Skin epidermis (tissue), 12 donors: Measurements from ENCODE around the gene TNFRSF11A.

ENCODE experiments used
- H3K27ac ChIP-seq, 21 experiments: fragments of 200-600 bp; sonication (generic) in 11 of 21; one replicate each; pipeline ENCODE4 v1.5.0; 2020; ENCODE audit warnings: mild to moderate bottlenecking in 3 of 21, inconsistent platforms in 2 of 21, moderate library complexity in 2 of 21
- H3K4me3 ChIP-seq, 7 experiments: fragments of 200-600 bp; sonication (generic) in 2 of 7; one replicate each; pipeline ENCODE4 v1.5.0; 2020; ENCODE audit warnings: inconsistent platforms in 2 of 7, mild to moderate bottlenecking in 2 of 7, moderate library complexity in 1 of 7

Gene TNFRSF11A

DNA sequence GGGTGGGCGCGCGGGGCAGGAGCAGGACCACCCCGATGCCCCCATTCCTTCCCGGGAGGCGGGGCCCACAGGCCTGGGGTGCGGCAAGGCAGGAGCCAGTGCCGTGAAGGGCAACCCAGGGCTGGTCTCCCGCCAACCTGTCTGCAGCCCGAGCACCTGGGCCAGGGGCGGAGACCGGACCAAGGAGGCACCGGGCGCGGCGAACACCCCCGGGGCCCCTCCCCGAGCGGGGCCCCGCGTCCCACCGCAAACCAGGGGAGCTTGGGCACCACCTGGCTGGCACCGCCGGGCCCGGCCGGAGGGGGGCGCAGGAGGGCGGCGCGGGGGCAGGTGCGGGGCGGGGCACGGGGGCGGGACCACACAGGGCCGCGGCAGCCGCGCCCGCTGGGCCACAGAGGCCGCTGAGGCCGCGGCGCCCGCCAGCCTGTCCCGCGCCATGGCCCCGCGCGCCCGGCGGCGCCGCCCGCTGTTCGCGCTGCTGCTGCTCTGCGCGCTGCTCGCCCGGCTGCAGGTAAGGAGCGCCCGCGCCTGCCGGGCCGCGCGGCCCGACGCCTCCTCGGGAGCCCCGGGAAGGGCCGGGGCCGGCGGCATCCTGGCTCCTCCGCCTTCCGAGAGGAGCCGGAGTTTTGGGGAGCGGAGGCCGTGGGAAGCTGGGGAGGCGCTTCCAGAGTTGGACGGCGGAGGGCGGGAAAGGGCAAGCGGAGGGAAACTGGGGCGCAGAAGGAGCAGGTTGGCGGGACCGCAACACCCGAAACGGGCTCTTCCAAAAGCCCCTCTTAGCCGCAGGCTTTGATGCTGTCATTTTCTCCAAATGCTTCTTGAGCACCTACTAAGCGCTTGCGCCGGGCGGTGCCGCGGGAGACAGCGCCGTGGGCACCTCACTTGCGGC lies at the start of gene TNFRSF11A:
Gene TNFRSF11A, plus strand, starts transcription at position 394 of the 889 bp plus-strand sequence. Its CDS starts 43 bp downstream, at position 437.
- H3K27ac ChIP-seq = peak within 1 kb of the TSS in 5 of 21 experiments; percentile 2 to 61 (median 30)

GRCh38 chr18:62277045-62277444 lies 48.1 kb upstream of the TNFRSF11A start:
- Histone ChIP-seq H3K4me3 (no peak overlapping the region), H3K27ac (no peak overlapping the region)

More for the DNA sequence above, at the start of gene TNFRSF11A:
- H3K4me3 ChIP-seq = peak within 1 kb of the TSS; percentile 42 to 57 (median 45)

- Histone ChIP-seq H3K4me3 (no peak overlapping the region), H3K27ac (no peak overlapping the region)
These were observed 45.5 kb upstream of the TNFRSF11A start for GRCh38 chr18:62279561-62279960.

GRCh38 chr18:62280058-62280457 lies 45.1 kb upstream of the TNFRSF11A start:
- H3K27ac ChIP-seq = no peak overlapping the region

GRCh38 chr18:62280786-62281185 lies 44.3 kb upstream of the TNFRSF11A start:
- Histone ChIP-seq H3K27ac (peak overlapping the region in 5 of 21 experiments; percentile 8 to 63 (median 36)), H3K4me3 (no peak overlapping the region)

More at GRCh38 chr18:62280058-62280457, 45.1 kb upstream of the TNFRSF11A start:
- H3K4me3 ChIP-seq = no peak overlapping the region

- no peak overlapping the region for H3K4me3 ChIP-seq
- H3K27ac ChIP-seq = peak overlapping the region in 5 of 21 experiments; percentile 11 to 63 (median 45)
These were observed 43.4 kb upstream of the TNFRSF11A start for GRCh38 chr18:62281684-62282083.

DNA sequence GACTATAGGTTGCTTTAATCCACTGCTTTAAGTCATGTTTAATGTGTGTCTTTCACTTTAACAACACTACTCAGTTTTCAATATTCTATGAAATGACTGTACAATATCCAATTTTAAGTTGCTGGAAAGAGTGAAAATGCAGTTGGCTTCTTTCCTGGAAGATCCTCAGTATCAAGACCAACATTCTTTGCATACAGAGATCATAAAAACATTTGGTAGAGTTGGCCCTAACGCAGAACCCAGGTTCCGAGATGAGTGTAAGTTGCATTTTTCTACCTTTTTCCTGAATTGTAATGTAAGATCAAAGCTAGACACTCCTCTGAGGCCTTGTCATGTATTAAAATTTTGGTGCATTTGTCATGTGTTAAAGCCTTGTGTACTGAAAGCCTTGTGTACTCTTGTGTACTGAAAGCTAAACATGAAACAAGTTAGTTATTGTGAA lies 42.9 kb upstream of the TNFRSF11A start:
- Histone ChIP-seq H3K27ac (peak overlapping the region in 6 of 21 experiments; percentile 11 to 63 (median 32)), H3K4me3 (no peak overlapping the region)

DNA sequence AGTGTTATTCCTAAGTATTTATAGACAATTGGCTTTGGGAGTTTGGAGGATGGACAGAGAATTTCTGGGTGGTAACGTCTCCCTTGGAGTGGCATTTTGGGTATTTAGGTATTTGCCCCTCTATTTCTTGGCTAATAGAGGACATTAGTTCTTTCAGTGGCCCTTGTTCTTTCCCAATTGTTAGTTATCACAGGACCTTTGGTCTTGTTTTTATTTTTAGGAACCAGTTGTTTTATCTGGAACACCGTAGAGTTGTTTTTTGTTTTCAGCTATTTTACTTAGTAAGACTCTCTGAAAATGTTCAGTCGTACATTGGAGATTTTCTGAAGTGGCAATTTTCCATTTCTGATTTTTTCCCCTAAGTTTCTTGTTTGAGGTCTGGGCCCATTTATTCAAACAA lies 40.5 kb upstream of the TNFRSF11A start:
- Histone ChIP-seq H3K27ac (no peak overlapping the region), H3K4me3 (no peak overlapping the region)

DNA sequence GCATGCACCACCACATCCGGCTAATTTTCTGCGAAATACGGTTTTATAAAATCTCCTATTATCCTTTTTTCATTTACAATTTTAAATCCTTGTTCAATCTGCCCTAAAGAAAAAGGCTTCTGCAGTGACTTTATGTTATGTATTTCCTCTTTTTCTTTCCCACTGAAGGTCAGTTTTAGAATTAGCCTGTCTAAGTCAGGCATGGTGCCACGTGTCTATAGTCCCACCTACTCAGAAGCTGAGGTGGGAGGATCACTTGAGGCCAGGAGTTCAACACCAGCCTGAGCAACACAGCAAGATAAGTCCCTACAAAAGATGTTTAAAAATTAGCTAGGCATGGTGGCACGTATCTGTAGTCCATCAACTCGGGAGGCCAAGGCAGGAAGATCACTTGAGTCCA lies 39.8 kb upstream of the TNFRSF11A start:
- Histone ChIP-seq H3K4me3 (no peak overlapping the region), H3K27ac (no peak overlapping the region)

DNA sequence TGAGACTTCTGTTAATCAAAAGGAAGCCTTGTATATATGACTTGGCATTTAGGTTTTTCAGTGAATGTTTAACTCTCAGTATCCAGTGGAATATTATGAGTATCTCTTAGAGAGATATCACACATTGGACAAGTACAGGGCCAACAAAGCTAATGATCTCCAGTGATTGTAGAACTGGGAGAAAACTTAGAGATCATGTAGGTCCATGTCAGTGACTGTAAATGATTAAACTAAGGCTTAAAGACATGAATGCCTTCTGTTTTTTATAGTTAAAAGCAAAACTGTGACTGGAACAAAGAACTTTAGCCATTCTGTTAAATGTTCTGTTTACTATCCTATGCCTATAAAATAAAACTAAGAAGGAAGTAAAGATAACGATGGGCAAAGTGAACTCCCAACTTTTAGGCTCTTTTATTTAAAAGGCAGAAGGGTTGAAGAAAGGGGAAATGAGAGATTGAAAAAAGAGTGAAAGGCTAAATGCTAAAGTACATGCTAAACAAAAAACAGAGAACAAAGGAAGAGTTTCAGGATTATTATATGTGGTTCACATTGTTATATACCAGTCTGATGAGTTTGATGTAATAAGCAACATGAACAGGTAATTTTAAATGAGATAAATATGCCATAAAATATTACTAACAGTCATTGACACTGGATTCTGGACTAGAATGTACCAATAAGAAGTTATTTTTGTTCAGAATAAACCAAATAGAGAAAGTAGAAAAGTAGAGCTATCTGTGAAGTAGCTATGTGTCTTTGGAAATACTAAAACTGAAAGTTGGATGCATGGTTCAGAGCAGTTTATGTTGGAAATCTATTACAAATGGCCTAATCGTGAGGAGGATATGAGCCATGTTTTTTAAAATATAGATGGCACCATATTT lies 37.1 kb upstream of the TNFRSF11A start:
- H3K4me3 ChIP-seq = no peak overlapping the region
- H3K27ac ChIP-seq = peak overlapping the region in 3 of 21 experiments; percentile 5 to 38 (median 15)

- peak overlapping the region in 1 of 21 experiments; percentile 17 for H3K27ac ChIP-seq
- no peak overlapping the region for H3K4me3 ChIP-seq
These were observed 36.5 kb upstream of the TNFRSF11A start for GRCh38 chr18:62288665-62289008.

DNA sequence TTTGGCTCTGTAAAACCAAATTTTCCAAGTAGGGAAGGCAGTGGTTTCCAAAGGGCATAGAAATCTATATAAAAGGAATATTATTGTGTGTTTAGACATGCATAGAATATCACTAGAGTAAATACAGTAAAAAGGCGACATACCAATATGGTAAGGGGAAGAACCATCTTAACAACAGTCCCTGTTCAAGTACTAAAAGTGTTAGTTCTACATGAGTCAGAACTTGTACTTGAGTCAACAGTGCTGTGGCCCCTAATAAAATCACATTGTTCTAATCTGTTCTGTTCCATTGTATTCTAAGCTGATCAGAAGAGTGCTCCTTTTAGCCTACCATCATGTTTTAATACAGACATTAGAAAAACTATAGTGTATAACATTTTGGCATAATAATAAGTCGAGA lies 36.1 kb upstream of the TNFRSF11A start:
- H3K27ac ChIP-seq = peak overlapping the region in 1 of 21 experiments; percentile 17
- H3K4me3 ChIP-seq = no peak overlapping the region

- Histone ChIP-seq H3K4me3 (no peak overlapping the region), H3K27ac (no peak overlapping the region)
These were observed 31.0 kb upstream of the TNFRSF11A start for GRCh38 chr18:62294073-62294472.

DNA sequence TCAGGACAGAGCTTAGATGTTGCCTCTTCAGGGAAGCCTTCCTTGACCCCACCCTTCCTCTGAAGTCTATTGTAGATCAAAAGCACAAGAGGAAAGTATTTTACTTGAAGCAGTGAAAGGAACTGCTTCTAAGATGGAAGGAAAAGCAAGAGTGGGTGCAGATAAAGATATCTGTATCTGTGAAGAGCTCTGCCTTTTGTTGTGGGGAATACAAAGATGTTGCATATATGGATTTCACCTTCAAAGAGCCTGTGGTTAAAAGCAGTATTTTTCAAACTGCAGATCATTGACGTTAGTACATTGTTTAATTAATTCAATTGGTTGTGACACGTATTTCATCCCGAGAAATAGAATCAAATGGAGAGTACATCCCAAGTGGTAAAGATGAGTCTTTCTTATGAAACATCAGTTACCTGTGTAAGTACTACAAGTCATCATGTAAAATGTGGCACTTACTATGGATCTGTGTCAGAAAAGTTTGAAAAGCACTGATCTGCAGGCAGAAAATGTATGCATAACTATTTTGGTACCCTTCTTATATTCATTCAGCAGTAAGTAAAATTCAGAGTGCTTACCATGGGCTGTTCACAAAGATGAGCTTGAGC lies 24.6 kb upstream of the TNFRSF11A start:
- H3K4me3 ChIP-seq = no peak overlapping the region
- H3K27ac ChIP-seq = no peak overlapping the region

GRCh38 chr18:62301322-62301721 lies 23.8 kb upstream of the TNFRSF11A start:
- Histone ChIP-seq H3K4me3 (no peak overlapping the region), H3K27ac (no peak overlapping the region)

DNA sequence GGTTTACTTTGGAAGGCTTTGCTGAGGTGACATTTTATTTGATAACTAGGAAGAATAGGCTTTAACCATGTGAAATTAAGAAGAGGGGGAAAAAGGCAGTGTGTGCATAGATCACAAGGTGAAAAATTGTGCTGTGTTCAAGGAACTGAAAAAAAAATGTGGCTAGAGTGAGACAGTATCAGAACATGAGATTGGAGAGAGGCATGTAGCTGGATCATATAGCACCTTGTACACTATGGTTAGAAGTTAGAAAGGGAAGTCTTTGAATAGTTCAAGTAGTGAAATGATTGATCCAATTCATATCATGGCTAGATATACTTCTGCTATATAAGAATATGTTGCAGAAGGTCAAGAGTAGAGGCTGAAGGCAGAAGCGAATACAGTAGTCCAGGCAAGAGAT lies 12.3 kb upstream of the TNFRSF11A start:
- H3K27ac ChIP-seq = no peak overlapping the region
- no peak overlapping the region for H3K4me3 ChIP-seq

- Histone ChIP-seq H3K4me3 (no peak overlapping the region), H3K27ac (no peak overlapping the region)
These were observed 6.6 kb upstream of the TNFRSF11A start for GRCh38 chr18:62318228-62319180.

DNA sequence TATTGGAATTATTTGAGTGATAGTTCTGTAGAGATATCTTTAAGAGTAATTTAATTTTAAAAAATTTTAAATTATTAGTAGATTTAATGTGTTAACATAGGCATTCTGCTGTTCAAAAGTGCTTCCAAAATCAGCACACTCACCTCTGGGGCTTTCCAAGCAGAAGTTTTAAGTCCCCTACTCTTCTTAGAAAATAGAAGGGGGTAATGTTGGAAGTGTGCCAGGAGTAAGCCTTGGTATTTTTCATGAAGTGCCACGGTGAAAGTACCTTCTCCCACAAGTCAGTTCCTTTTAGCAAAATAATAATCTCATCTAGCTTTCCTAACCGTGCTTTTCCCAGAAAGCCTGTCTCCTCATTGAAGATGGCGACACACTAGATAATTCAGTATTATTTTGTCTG lies 3.9 kb upstream of the TNFRSF11A start:
- no peak overlapping the region for H3K4me3 ChIP-seq
- H3K27ac ChIP-seq = no peak overlapping the region
